Measurements from ENCODE around the gene PNMA3. TPM values are rescaled to one million over a fixed set of nuclear protein-coding genes. Genes with fewer than 3 reads are reported as not detected.
A peak's percentile ranks its signal among the peaks of the same experiment; 100 is the strongest.

PNMA3 gene
- total RNA-seq, 1 donor from 2014 or later, result 9.8 TPM

DNA sequence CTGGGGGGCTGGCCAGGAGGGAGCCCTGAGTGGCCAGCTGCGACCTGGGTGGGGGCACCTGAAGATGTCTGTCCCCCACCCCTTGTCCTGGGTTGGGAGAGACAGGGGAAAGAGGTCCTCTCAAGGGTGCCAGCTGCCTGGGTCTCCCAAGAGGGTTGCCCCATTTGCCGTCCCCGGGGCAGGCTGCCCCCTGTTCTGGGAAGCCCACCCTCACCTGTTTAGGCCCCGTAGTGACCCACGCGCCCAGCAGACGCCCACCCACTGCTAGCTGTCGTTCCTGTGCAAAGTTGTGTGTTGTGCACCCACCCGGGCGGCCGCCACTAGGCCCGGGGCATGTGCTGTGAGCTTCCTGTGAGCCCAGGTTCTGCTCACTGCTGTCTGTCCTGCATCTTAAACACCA, 25.5 kb upstream of the PNMA3 start:
- no peak for DNase-seq (ENCODE audit: low read depth, low spot score)
- no peaks in the 10 kb centered on the region for H3K4me1 Mint-ChIP-seq
- no peak overlapping the region for H3K4me3 Mint-ChIP-seq
- H3K27ac Mint-ChIP-seq (ENCODE audit: unreplicated experiment), result no peak overlapping the region
- no peaks in the 10 kb centered on the region for H3K27me3 Mint-ChIP-seq (ENCODE audit: low read depth)
- TF ChIP-seq, protein P1, sequence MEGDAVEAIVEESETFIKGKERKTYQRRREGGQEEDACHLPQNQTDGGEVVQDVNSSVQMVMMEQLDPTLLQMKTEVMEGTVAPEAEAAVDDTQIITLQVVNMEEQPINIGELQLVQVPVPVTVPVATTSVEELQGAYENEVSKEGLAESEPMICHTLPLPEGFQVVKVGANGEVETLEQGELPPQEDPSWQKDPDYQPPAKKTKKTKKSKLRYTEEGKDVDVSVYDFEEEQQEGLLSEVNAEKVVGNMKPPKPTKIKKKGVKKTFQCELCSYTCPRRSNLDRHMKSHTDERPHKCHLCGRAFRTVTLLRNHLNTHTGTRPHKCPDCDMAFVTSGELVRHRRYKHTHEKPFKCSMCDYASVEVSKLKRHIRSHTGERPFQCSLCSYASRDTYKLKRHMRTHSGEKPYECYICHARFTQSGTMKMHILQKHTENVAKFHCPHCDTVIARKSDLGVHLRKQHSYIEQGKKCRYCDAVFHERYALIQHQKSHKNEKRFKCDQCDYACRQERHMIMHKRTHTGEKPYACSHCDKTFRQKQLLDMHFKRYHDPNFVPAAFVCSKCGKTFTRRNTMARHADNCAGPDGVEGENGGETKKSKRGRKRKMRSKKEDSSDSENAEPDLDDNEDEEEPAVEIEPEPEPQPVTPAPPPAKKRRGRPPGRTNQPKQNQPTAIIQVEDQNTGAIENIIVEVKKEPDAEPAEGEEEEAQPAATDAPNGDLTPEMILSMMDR (conservative IDR thresholded peaks at IDR 0.05), result no peak
- peaks cover 4% of the 10 kb centered on the region for H3K9me3 Mint-ChIP-seq
- no peaks in the 10 kb centered on the region for H3K36me3 Mint-ChIP-seq (ENCODE audit: low read depth)

DNA sequence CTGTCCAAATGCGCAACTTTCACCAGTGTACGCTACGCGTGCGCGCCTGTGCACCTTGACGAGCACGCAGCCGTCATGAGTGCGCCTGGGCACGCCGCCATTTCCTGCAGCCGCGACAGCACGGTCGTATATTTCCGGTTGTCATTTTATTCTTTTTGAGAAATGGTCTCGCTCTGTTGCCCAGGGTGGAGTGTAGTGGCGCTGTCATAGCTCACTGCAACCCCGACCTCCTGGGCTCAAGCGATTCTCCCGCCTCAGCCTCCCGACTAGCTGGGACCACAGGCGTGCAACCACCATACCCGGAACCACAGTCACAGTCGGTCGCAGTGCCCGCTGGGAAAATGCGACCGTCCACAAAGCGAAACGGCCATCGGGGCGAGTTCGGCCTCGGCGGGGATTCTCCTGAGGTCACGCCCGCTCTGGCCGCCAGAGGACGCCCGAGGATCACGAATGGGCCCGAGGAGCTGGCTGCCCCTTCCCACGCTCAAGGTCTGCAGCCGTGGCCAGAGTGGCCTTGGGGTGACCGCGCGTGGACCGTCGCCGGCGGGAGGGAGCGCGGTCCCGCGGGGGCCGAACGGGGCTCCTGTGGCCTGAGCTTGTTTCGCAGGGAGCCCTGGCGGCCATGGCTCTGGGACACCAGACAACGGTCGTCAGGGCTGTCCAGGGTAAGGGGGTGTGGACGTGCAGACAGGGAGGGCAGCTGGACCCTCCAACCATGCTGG, 23.7 kb upstream of the PNMA3 start:
- Mint-ChIP-seq H3K4me1 (no peaks in the 10 kb centered on the region), H3K27ac (ENCODE audit: unreplicated experiment) (peak overlapping the region; percentile 27), H3K4me3 (no peak overlapping the region), H3K9me3 (peaks cover 2% of the 10 kb centered on the region), H3K36me3 (ENCODE audit: low read depth) (no peaks in the 10 kb centered on the region), H3K27me3 (ENCODE audit: low read depth) (no peaks in the 10 kb centered on the region)
- peak; percentile 80 for DNase-seq (ENCODE audit: low read depth, low spot score)
- TF ChIP-seq, protein P1 (conservative IDR thresholded peaks at IDR 0.05), result peak; percentile 79

DNA sequence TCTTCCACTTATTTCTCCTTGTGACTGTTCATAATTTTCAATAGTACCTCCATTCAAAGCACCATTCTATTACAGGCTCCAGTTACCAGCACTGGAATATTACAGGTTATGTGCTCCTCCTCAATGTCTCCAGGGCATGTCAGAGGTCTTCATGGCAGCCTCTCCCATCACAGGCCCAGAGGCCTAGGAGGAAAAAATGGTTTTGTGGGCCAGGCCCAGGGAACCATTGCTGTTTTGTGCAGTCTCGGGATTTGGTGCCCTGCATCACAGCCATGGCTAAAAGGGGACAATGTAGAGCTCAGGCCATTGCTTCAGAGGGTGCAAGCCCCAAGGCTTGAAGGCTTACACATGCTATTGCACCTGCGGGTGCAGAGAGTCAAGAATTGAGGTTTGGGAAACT, 7.2 kb upstream of the PNMA3 start:
- no peak for DNase-seq (ENCODE audit: low read depth, low spot score)
- Mint-ChIP-seq H3K4me1 (no peaks in the 10 kb centered on the region), H3K4me3 (no peak overlapping the region), H3K27ac (ENCODE audit: unreplicated experiment) (no peak overlapping the region), H3K27me3 (ENCODE audit: low read depth) (peaks cover 11% of the 10 kb centered on the region), H3K9me3 (peaks cover 24% of the 10 kb centered on the region), H3K36me3 (ENCODE audit: low read depth) (peaks cover 3% of the 10 kb centered on the region)
- TF ChIP-seq, protein P1 (conservative IDR thresholded peaks at IDR 0.05), result no peak

DNA sequence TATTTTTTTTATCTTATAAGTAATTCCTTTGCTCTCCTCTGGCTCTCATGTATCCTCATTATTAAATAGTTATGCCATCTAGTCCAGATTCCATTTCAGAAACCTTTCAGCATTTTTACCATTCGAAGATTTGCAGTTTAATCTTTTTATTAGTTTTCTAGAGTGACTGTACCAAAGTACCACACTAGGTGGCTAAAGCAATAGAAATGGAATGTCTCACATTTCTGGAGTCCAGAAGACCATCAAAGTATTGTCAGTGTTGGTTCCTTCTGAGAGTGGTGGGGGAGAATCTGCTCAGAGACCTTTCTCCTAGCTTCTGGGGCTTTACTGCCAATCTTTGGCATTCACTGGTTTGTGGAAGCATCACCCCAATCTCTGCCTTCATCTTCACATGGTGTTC, 3.7 kb upstream of the PNMA3 start:
- no peak overlapping the region for H3K27ac Mint-ChIP-seq (ENCODE audit: unreplicated experiment)
- peaks cover 13% of the 10 kb centered on the region for H3K9me3 Mint-ChIP-seq
- TF ChIP-seq, protein P1 (conservative IDR thresholded peaks at IDR 0.05), result peak; percentile 17
- peaks cover 3% of the 10 kb centered on the region for H3K36me3 Mint-ChIP-seq (ENCODE audit: low read depth)
- H3K4me3 Mint-ChIP-seq, result no peak overlapping the region
- no peak for DNase-seq (ENCODE audit: low read depth, low spot score)
- H3K4me1 Mint-ChIP-seq, result peaks cover 4% of the 10 kb centered on the region
- peaks cover 11% of the 10 kb centered on the region for H3K27me3 Mint-ChIP-seq (ENCODE audit: low read depth)

DNA sequence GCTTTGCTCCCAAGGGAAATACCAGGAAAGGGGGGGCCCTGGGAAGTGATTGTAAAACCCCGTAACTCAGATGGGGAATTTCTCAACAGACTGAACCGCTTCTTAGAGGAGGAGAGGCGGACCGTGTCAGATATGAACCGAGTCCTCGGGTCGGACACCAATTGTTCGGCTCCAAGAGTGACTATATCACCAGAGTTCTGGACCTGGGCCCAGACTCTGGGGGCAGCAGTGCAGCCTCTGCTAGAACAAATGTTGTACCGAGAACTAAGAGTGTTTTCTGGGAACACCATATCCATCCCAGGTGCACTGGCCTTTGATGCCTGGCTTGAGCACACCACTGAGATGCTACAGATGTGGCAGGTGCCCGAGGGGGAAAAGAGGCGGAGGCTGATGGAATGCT, 1.0 kb downstream of the PNMA3 start:
- peaks cover 11% of the 10 kb centered on the region for H3K27me3 Mint-ChIP-seq (ENCODE audit: low read depth)
- no peaks in the 10 kb centered on the region for H3K36me3 Mint-ChIP-seq (ENCODE audit: low read depth)
- H3K27ac Mint-ChIP-seq (ENCODE audit: unreplicated experiment), result no peak overlapping the region
- no peaks in the 10 kb centered on the region for H3K9me3 Mint-ChIP-seq
- H3K4me1 Mint-ChIP-seq, result peaks cover 4% of the 10 kb centered on the region
- H3K4me3 Mint-ChIP-seq, result peak overlapping the region; percentile 3
- DNase-seq (ENCODE audit: low read depth, low spot score), result no peak
- TF ChIP-seq, protein P1 (conservative IDR thresholded peaks at IDR 0.05), result no peak
